Measurements from ENCODE around the gene GPI.

The GPI gene

DNA sequence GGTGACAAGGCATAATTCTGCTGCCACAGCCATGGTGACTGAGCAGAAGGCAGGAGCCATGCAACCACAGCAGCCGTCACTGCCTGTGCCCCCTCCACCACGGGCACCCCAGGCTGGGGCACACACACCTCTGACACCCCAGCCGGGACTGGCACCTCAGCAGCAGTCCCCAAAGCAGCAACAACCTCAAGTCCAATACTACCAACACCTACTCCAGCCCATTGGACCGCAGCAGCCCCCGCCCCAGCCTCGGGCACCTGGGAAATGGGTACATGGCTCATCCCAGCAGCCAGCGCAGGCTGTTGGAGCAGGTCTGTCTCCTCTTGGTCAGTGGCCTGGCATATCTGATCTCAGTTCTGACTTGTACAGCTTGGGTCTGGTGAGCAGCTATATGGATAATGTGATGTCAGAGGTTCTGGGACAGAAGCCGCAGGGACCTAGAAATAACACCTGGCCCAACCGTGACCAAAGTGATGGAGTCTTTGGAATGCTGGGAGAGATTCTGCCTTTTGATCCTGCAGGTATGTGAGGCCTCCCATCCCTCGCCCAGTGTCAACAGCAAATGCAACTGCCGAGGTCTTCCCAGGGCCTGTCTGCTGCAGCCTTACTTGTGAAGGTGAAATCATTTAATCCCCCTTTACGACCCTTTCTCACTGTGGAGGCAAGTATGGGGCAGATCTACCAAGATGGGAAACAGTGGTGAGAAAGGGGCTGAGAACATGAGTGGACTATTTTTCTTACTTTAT is 22.9 kb upstream of the GPI start:
- Histone ChIP-seq H3K4me3 (ENCODE audit: low read length) (no peak overlapping the region), H3K4me2 (ENCODE audit: low read length) (no peak overlapping the region), H3K27ac (ENCODE audit: low read length) (no peak overlapping the region), H3K4me1 (ENCODE audit: low read length) (no peaks in the 10 kb centered on the region), H3K79me2 (ENCODE audit: low read length) (no peaks in the 10 kb centered on the region), H3K36me3 (replicated peaks; ENCODE audit: low read depth, low read length) (peaks cover 14% of the 10 kb centered on the region), H3K27me3 (ENCODE audit: low read depth, low read length) (no peaks in the 10 kb centered on the region), H2AFZ (ENCODE audit: low read depth, low read length) (no peak overlapping the region), H4K20me1 (ENCODE audit: insufficient read depth, low read length) (no peaks in the 10 kb centered on the region), H3K9me3 (ENCODE audit: insufficient read depth, low read length) (no peaks in the 10 kb centered on the region), H3K9ac (ENCODE audit: low read length) (no peak overlapping the region)
- TF ChIP-seq, protein P1, sequence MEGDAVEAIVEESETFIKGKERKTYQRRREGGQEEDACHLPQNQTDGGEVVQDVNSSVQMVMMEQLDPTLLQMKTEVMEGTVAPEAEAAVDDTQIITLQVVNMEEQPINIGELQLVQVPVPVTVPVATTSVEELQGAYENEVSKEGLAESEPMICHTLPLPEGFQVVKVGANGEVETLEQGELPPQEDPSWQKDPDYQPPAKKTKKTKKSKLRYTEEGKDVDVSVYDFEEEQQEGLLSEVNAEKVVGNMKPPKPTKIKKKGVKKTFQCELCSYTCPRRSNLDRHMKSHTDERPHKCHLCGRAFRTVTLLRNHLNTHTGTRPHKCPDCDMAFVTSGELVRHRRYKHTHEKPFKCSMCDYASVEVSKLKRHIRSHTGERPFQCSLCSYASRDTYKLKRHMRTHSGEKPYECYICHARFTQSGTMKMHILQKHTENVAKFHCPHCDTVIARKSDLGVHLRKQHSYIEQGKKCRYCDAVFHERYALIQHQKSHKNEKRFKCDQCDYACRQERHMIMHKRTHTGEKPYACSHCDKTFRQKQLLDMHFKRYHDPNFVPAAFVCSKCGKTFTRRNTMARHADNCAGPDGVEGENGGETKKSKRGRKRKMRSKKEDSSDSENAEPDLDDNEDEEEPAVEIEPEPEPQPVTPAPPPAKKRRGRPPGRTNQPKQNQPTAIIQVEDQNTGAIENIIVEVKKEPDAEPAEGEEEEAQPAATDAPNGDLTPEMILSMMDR (IDR thresholded peaks at IDR 0.05; ENCODE audit: low read depth, low read length), result no peak
- TF ChIP-seq EZH2phosphoT487 (IDR thresholded peaks at IDR 0.05; ENCODE audit: low read depth), result no peak

DNA sequence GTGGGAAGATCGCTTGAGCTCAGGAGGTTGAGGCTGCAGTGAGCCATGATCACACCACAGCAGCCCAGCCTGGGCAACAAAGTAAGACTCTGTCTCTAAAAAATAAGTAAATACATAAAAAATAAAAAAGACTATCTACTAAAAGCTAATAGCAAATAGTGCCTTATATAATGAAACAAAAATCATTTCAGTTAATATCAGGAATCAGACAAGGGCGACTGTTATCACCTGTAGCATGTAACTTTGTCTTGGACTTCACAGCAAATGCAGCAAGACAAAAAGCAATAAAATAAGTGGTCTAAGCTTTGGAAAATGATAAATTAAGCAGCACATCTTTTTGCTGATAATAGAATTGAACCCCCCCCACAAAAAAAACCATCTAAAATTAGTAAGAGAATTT is 21.2 kb upstream of the GPI start:
- TF ChIP-seq, protein P1 (IDR thresholded peaks at IDR 0.05; ENCODE audit: low read depth, low read length), result no peak
- TF ChIP-seq EZH2phosphoT487 (IDR thresholded peaks at IDR 0.05; ENCODE audit: low read depth), result no peak
- Histone ChIP-seq H3K4me3 (ENCODE audit: low read length) (no peak overlapping the region), H4K20me1 (ENCODE audit: insufficient read depth, low read length) (no peaks in the 10 kb centered on the region), H3K36me3 (replicated peaks; ENCODE audit: low read depth, low read length) (peaks cover 14% of the 10 kb centered on the region), H3K27me3 (ENCODE audit: low read depth, low read length) (no peaks in the 10 kb centered on the region), H3K4me2 (ENCODE audit: low read length) (no peak overlapping the region), H3K9ac (ENCODE audit: low read length) (no peak overlapping the region), H3K27ac (ENCODE audit: low read length) (no peak overlapping the region), H3K9me3 (ENCODE audit: insufficient read depth, low read length) (no peaks in the 10 kb centered on the region), H3K79me2 (ENCODE audit: low read length) (no peaks in the 10 kb centered on the region), H2AFZ (ENCODE audit: low read depth, low read length) (no peak overlapping the region), H3K4me1 (ENCODE audit: low read length) (no peaks in the 10 kb centered on the region)

DNA sequence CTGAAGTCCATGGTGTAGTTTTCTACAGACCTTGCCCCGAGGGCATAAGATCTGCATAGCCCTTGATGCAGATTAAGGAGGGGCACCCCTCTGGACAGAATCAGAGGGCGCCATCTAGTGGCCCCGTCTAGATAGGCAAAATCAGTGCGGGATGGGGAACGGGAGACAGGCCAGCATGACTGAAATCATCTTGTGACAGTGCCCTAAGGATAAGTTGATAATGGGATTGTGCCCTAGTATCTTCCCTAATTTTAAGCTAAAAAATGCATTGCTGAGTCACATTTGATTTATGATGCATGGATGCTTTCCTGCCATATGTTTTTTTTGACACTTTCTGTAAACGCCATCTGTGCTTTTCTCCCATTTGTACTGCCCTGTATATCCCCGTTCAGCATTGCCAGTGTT is 19.0 kb upstream of the GPI start:
- Histone ChIP-seq H3K27me3 (ENCODE audit: low read depth, low read length) (no peaks in the 10 kb centered on the region), H3K9me3 (ENCODE audit: insufficient read depth, low read length) (no peaks in the 10 kb centered on the region), H4K20me1 (ENCODE audit: insufficient read depth, low read length) (no peaks in the 10 kb centered on the region), H3K9ac (ENCODE audit: low read length) (no peak overlapping the region), H3K27ac (ENCODE audit: low read length) (no peak overlapping the region), H3K79me2 (ENCODE audit: low read length) (no peaks in the 10 kb centered on the region), H3K4me1 (ENCODE audit: low read length) (no peaks in the 10 kb centered on the region), H3K4me2 (ENCODE audit: low read length) (no peak overlapping the region), H3K36me3 (replicated peaks; ENCODE audit: low read depth, low read length) (peaks cover 14% of the 10 kb centered on the region), H3K4me3 (ENCODE audit: low read length) (no peak overlapping the region), H2AFZ (ENCODE audit: low read depth, low read length) (no peak overlapping the region)
- TF ChIP-seq, protein P1 (IDR thresholded peaks at IDR 0.05; ENCODE audit: low read depth, low read length), result peak; percentile 88
- TF ChIP-seq EZH2phosphoT487 (IDR thresholded peaks at IDR 0.05; ENCODE audit: low read depth), result no peak

DNA sequence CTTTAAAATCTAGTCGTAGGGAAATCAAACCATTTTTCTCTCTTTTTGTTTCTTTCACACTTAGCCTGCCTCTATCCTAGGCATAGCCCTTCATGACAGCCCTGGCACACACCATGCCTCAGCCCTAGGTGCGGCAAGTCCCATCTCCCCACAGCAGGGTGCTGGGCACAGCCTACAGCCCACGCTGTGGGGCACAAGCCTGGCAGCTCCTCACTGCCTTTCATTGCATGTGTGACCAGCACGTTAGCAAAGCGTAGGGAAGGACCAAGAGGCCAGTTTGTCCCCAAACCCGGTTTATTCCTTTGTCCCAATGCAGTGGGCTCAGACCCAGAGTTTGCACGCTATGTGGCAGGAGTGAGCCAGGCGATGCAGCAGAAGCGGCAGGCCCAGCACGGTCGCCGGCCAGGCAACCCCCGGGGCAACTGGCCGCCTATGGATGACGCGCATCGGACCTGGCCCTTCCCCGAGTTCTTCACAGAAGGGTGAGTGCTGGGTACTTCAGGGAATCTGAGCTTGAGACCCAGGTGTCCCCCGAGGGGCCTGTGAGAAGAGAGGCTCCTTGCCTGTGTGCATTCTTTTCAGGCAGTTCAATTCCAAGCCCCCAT is 17.3 kb upstream of the GPI start:
- Histone ChIP-seq H3K36me3 (replicated peaks; ENCODE audit: low read depth, low read length) (peaks cover 9% of the 10 kb centered on the region), H3K79me2 (ENCODE audit: low read length) (no peaks in the 10 kb centered on the region), H3K4me2 (ENCODE audit: low read length) (no peak overlapping the region), H3K27ac (ENCODE audit: low read length) (no peak overlapping the region), H4K20me1 (ENCODE audit: insufficient read depth, low read length) (no peaks in the 10 kb centered on the region), H3K27me3 (ENCODE audit: low read depth, low read length) (no peaks in the 10 kb centered on the region), H3K9me3 (ENCODE audit: insufficient read depth, low read length) (no peaks in the 10 kb centered on the region), H3K9ac (ENCODE audit: low read length) (no peak overlapping the region), H3K4me3 (ENCODE audit: low read length) (no peak overlapping the region), H3K4me1 (ENCODE audit: low read length) (no peaks in the 10 kb centered on the region), H2AFZ (ENCODE audit: low read depth, low read length) (no peak overlapping the region)
- TF ChIP-seq, protein P1 (IDR thresholded peaks at IDR 0.05; ENCODE audit: low read depth, low read length), result no peak
- no peak for TF ChIP-seq EZH2phosphoT487 (IDR thresholded peaks at IDR 0.05; ENCODE audit: low read depth)

All from OCI-LY3 (cell line).